Stomach smooth muscle (tissue), 2 donors: ENCODE measurements around the gene TUBB.
"Not testable (repeated sequence)": the region's sequence is repeated elsewhere in the genome, so short reads cannot be mapped to it uniquely, and the experiment has no call there.

Experiments
- H3K27ac ChIP-seq: one replicate; pipeline ENCODE4 v1.7.0; 2013; ENCODE audit warnings: mild to moderate bottlenecking, low read length, inconsistent platforms
- H3K27me3 ChIP-seq, 2 donors: one replicate each; pipeline ENCODE4 v1.7.0; 2013; ENCODE audit warnings: low read length in 2 of 2; ENCODE audit not compliant: insufficient read depth in 2 of 2, control insufficient read depth in 1 of 2
- H3K36me3 ChIP-seq, 2 donors: one replicate each; pipeline ENCODE4 v1.7.0; 2013; ENCODE audit warnings: low read length in 2 of 2; ENCODE audit not compliant: control insufficient read depth in 2 of 2, insufficient read depth in 2 of 2
- H3K4me1 ChIP-seq: one replicate; pipeline ENCODE4 v1.7.0; 2013; ENCODE audit warnings: low read length; ENCODE audit not compliant: control insufficient read depth, insufficient read depth
- H3K4me3 ChIP-seq, 2 donors: one replicate each; pipeline ENCODE4 v1.7.0; 2013; ENCODE audit warnings: low read length in 2 of 2
- H3K9ac ChIP-seq, 2 donors: one replicate each; pipeline ENCODE4 v1.7.0; 2013; ENCODE audit warnings: low read length in 2 of 2, mild to moderate bottlenecking in 1 of 2
- H3K9me3 ChIP-seq, 2 donors: one replicate each; pipeline ENCODE4 v1.7.0; 2013; ENCODE audit warnings: low read length in 2 of 2; ENCODE audit not compliant: control insufficient read depth in 2 of 2
- donor health status: healthy.
- donor health status: Pancreatic carcinoma.

The TUBB gene

GRCh38 chr6:30756405-30757003 is 36.4 kb downstream of the TUBB start:
- H3K9ac ChIP-seq, H3K27ac ChIP-seq, H3K36me3 ChIP-seq, H3K27me3 ChIP-seq, H3K9me3 ChIP-seq, H3K4me3 ChIP-seq: not testable (repeated sequence)
- peaks cover 37% of the 10 kb centered on the region for H3K4me1 ChIP-seq

- Histone ChIP-seq H3K9ac (no peak overlapping the region), H3K9me3 (no peaks in the 10 kb centered on the region), H3K27me3 (no peaks in the 10 kb centered on the region), H3K4me3 (no peak overlapping the region), H3K36me3 (no peaks in the 10 kb centered on the region), H3K27ac (no peak overlapping the region), H3K4me1 (peaks cover 29% of the 10 kb centered on the region)
Measured at GRCh38 chr6:30757261-30757904, 37.2 kb downstream of the TUBB start.

GRCh38 chr6:30759575-30760239 is 39.6 kb downstream of the TUBB start:
- H3K27me3 ChIP-seq: no peaks in the 10 kb centered on the region
- H3K4me3 ChIP-seq: peak overlapping the region in 1 of 2 donors; percentile 8
- no peak overlapping the region for H3K27ac ChIP-seq
- H3K36me3 ChIP-seq: no peaks in the 10 kb centered on the region
- H3K9ac ChIP-seq: no peak overlapping the region
- H3K4me1 ChIP-seq: peaks cover 29% of the 10 kb centered on the region
- H3K9me3 ChIP-seq: no peaks in the 10 kb centered on the region

GRCh38 chr6:30760549-30760948 is 40.4 kb downstream of the TUBB start:
- H3K9ac ChIP-seq: no peak overlapping the region
- H3K9me3 ChIP-seq: no peaks in the 10 kb centered on the region
- H3K27me3 ChIP-seq: no peaks in the 10 kb centered on the region
- H3K27ac ChIP-seq: no peak overlapping the region
- H3K36me3 ChIP-seq: no peaks in the 10 kb centered on the region
- peaks cover 29% of the 10 kb centered on the region for H3K4me1 ChIP-seq
- H3K4me3 ChIP-seq: no peak overlapping the region

GRCh38 chr6:30761791-30762429 is 41.8 kb downstream of the TUBB start:
- Histone ChIP-seq H3K4me1 (peaks cover 29% of the 10 kb centered on the region), H3K9ac (no peak overlapping the region), H3K36me3 (no peaks in the 10 kb centered on the region), H3K27me3 (no peaks in the 10 kb centered on the region), H3K4me3 (no peak overlapping the region), H3K9me3 (no peaks in the 10 kb centered on the region), H3K27ac (no peak overlapping the region)

- Histone ChIP-seq H3K4me1 (peaks cover 29% of the 10 kb centered on the region), H3K27ac (peak overlapping the region; percentile 60), H3K27me3 (no peaks in the 10 kb centered on the region), H3K36me3 (no peaks in the 10 kb centered on the region), H3K9ac (no peak overlapping the region), H3K4me3 (no peak overlapping the region), H3K9me3 (no peaks in the 10 kb centered on the region)
Measured at GRCh38 chr6:30763155-30763617, 43.0 kb downstream of the TUBB start.

- H3K36me3 ChIP-seq: no peaks in the 10 kb centered on the region
- H3K27me3 ChIP-seq: no peaks in the 10 kb centered on the region
- H3K4me1 ChIP-seq: peaks cover 32% of the 10 kb centered on the region
- no peak overlapping the region for H3K9ac ChIP-seq
- H3K9me3 ChIP-seq: no peaks in the 10 kb centered on the region
- H3K27ac ChIP-seq: peak overlapping the region; percentile 60
- no peak overlapping the region for H3K4me3 ChIP-seq
Measured at GRCh38 chr6:30763618-30764489, 43.7 kb downstream of the TUBB start.

- not testable (repeated sequence) for H3K4me3 ChIP-seq, H3K36me3 ChIP-seq, H3K27me3 ChIP-seq, H3K27ac ChIP-seq, H3K9me3 ChIP-seq, H3K9ac ChIP-seq
- peaks cover 32% of the 10 kb centered on the region for H3K4me1 ChIP-seq
Measured at GRCh38 chr6:30764490-30765043, 44.4 kb downstream of the TUBB start.

GRCh38 chr6:30765495-30765894 is 45.3 kb downstream of the TUBB start:
- not testable (repeated sequence) for H3K9ac ChIP-seq, H3K27me3 ChIP-seq, H3K27ac ChIP-seq, H3K4me3 ChIP-seq, H3K9me3 ChIP-seq, H3K36me3 ChIP-seq
- H3K4me1 ChIP-seq: peaks cover 34% of the 10 kb centered on the region
